ENCODE measurements around the gene ABHD14A.

Gene ABHD14A

GRCh38 chr3:52024765-52025452 is 50.0 kb downstream of the ABHD14A start:
- ATAC-seq (replicated peaks) (no peak), DNase-seq (no peak)
- no peak overlapping the region for H3K4me3 Mint-ChIP-seq
- H3K27ac Mint-ChIP-seq = no peak overlapping the region
- H3K27me3 Mint-ChIP-seq = peaks cover 4 to 15% of the 10 kb centered on the region in 2 donors
- H3K36me3 Mint-ChIP-seq = no peaks in the 10 kb centered on the region
- H3K9me3 Mint-ChIP-seq = no peaks in the 10 kb centered on the region
- peaks cover 33 to 40% of the 10 kb centered on the region in 2 donors for H3K4me1 Mint-ChIP-seq

GRCh38 chr3:52025453-52025852 is 50.6 kb downstream of the ABHD14A start:
- H3K4me1 Mint-ChIP-seq = peaks cover 33 to 38% of the 10 kb centered on the region in 2 donors
- peaks cover 4 to 15% of the 10 kb centered on the region in 2 donors for H3K27me3 Mint-ChIP-seq
- H3K27ac Mint-ChIP-seq = no peak overlapping the region
- no peaks in the 10 kb centered on the region for H3K36me3 Mint-ChIP-seq
- H3K9me3 Mint-ChIP-seq = no peaks in the 10 kb centered on the region
- H3K4me3 Mint-ChIP-seq = no peak overlapping the region
- DNase-seq (no peak), ATAC-seq (replicated peaks) (no peak)

- Mint-ChIP-seq H3K36me3 (no peaks in the 10 kb centered on the region), H3K4me1 (peaks cover 33 to 38% of the 10 kb centered on the region in 2 donors), H3K27me3 (peaks cover 4 to 15% of the 10 kb centered on the region in 2 donors), H3K9me3 (no peaks in the 10 kb centered on the region), H3K27ac (no peak overlapping the region), H3K4me3 (no peak overlapping the region)
- ATAC-seq (replicated peaks) (no peak), DNase-seq (no peak)
Measured at GRCh38 chr3:52026041-52026440, 51.2 kb downstream of the ABHD14A start.

- Mint-ChIP-seq H3K4me3 (no peak overlapping the region), H3K36me3 (no peaks in the 10 kb centered on the region), H3K4me1 (peaks cover 14 to 16% of the 10 kb centered on the region in 2 donors), H3K9me3 (no peaks in the 10 kb centered on the region), H3K27me3 (peaks cover 4 to 15% of the 10 kb centered on the region in 2 donors), H3K27ac (no peak overlapping the region)
- no peak for ATAC-seq (replicated peaks)
- no peak for DNase-seq
Measured at GRCh38 chr3:52028572-52028971, 53.7 kb downstream of the ABHD14A start.

GRCh38 chr3:52029053-52029452 is 54.2 kb downstream of the ABHD14A start:
- ATAC-seq (replicated peaks) = no peak
- DNase-seq = no peak
- H3K27ac Mint-ChIP-seq = no peak overlapping the region
- no peak overlapping the region for H3K4me3 Mint-ChIP-seq
- H3K27me3 Mint-ChIP-seq = peaks cover 4 to 15% of the 10 kb centered on the region in 2 donors
- H3K9me3 Mint-ChIP-seq = no peaks in the 10 kb centered on the region
- H3K36me3 Mint-ChIP-seq = no peaks in the 10 kb centered on the region
- H3K4me1 Mint-ChIP-seq = peaks cover 9 to 11% of the 10 kb centered on the region in 2 donors

GRCh38 chr3:52029535-52029934 is 54.7 kb downstream of the ABHD14A start:
- peaks cover 4 to 6% of the 10 kb centered on the region in 2 donors for H3K4me1 Mint-ChIP-seq
- DNase-seq = no peak
- no peaks in the 10 kb centered on the region for H3K9me3 Mint-ChIP-seq
- no peak for ATAC-seq (replicated peaks)
- no peak overlapping the region for H3K27ac Mint-ChIP-seq
- H3K4me3 Mint-ChIP-seq = no peak overlapping the region
- H3K27me3 Mint-ChIP-seq = peaks cover 0 to 15% of the 10 kb centered on the region in 2 donors
- H3K36me3 Mint-ChIP-seq = no peaks in the 10 kb centered on the region

All from stimulated activated naive B cell treated with anti-CD40 and anti-IgM and Interleukin-4, amounts not matched to agents 10 μg/mL and 1 μg/mL and 100 μg/mL, for 72 hours (primary cell).